Lung (tissue), 12 donors: ENCODE data around the gene SFT2D3. TPM values are rescaled to one million over a fixed set of nuclear protein-coding genes. Genes with fewer than 3 reads are reported as not detected.

Experiments used
- ATAC-seq: fragments of 200-7000 bp; cut with Tn5 transposase; one replicate; pipeline ENCODE4 v1.9.1; 2020; ENCODE audit warnings: moderate number of reproducible peaks; ENCODE audit not compliant: insufficient read depth, low FRiP score
- DNase-seq, 3 donors: peaks; one replicate each; pipeline ENCODE4 v3.0.0-alpha.2; 2013 to 2017
- H3K27ac ChIP-seq, 2 donors: one replicate each; pipeline ENCODE4 v1.5.1; 2013; ENCODE audit warnings: mild to moderate bottlenecking in 2 of 2, moderate library complexity in 2 of 2, control low read depth in 1 of 2, inconsistent platforms in 1 of 2, low read depth in 1 of 2, low read length in 1 of 2
- H3K27me3 ChIP-seq, 3 donors: one replicate each; pipeline ENCODE4 v1.5.1; 2013; ENCODE audit warnings: low read length in 2 of 3; ENCODE audit not compliant: control insufficient read depth in 3 of 3, insufficient read depth in 3 of 3
- H3K36me3 ChIP-seq, 4 donors: one replicate each; pipeline ENCODE4 v1.5.1; 2013; ENCODE audit warnings: low read length in 4 of 4, mild to moderate bottlenecking in 1 of 4, moderate library complexity in 1 of 4; ENCODE audit not compliant: control insufficient read depth in 4 of 4, insufficient read depth in 4 of 4
- H3K4me1 ChIP-seq, 5 donors: one replicate each; pipeline ENCODE4 v1.5.1; 2013; ENCODE audit warnings: low read length in 5 of 5, mild to moderate bottlenecking in 2 of 5, moderate library complexity in 1 of 5; ENCODE audit not compliant: control insufficient read depth in 5 of 5, insufficient read depth in 5 of 5
- H3K4me3 ChIP-seq: one replicate; pipeline ENCODE4 v1.5.1; 2013; ENCODE audit warnings: mild to moderate bottlenecking, control low read depth, moderate library complexity
- H3K9ac ChIP-seq, 2 donors: one replicate each; pipeline ENCODE4 v1.5.1; 2013; ENCODE audit warnings: low read length in 2 of 2, control low read depth in 1 of 2; ENCODE audit not compliant: insufficient read depth in 1 of 2
- H3K9me3 ChIP-seq, 4 donors: one replicate each; pipeline ENCODE4 v1.5.1; 2013; ENCODE audit warnings: low read length in 3 of 4, mild to moderate bottlenecking in 1 of 4, moderate library complexity in 1 of 4; ENCODE audit not compliant: control insufficient read depth in 4 of 4, insufficient read depth in 3 of 4
- WGBS, 2 donors: extraction: QIAGEN DNeasy Blood & Tissue Kit; methylation state at CpG; one replicate each; pipeline ENCODE4 v1.1.7; 2013; 5-methylcytosine and 5-hydroxymethylcytosine counted together
- polyA plus RNA-seq, 2 donors: library from polyadenylated mRNA; stranded (reverse); fragments of 200-250 nt; gene quantifications; one replicate each; pipeline ENCODE4 v1.2.1, GENCODE V29; 2013
- total RNA-seq, 2 donors: library from RNA; depleted of rRNA in 1 of 2; stranded (reverse); fragments of >200 nt in 1 of 2; gene quantifications; one replicate each; pipeline ENCODE4 v1.2.1, GENCODE V29; 2014 to 2021
- TF ChIP-seq, protein P1 (sequence below): IDR thresholded peaks from 2 replicates; pipeline ENCODE4 v1.5.1; 2012; ENCODE audit warnings: mild to moderate bottlenecking; ENCODE audit errors: control extremely low read depth, extremely low read depth
- donor health status: control.
- donor health status: control.
- donor health status: Bipolar disorder and iron deficiency.
- donor health status: healthy.
- donor health status: DM: yes; HTN: yes; CAD: no.

Gene SFT2D3
- total and polyA plus RNA-seq, 4 donors, result 5.0 to 11.0 (median 8.5) TPM

DNA sequence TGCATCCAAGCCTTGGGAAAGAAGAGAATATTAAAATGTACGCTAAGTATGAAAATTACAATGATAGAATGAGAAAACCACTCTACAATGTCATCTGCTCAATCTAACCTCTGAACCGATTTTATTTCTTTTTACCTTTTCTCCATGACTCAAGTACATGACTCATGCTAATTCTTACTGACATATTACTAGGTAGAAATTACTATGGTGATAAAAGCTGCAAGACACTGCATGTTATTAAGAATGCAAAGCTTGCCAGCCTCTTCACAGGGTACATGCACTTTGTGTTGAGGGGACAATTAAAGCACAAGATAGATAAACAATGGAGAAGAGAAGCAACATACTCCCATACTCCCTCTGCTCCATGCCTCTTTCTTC is 20.7 kb downstream of the SFT2D3 start:
- Histone ChIP-seq H3K9ac (no peak overlapping the region), H3K27me3 (no peaks in the 10 kb centered on the region), H3K36me3 (peaks cover 17 to 31% (median 27%) of the 10 kb centered on the region in 4 donors), H3K27ac (peak overlapping the region in 1 of 2 donors; percentile 80), H3K4me1 (peaks cover 0 to 23% (median 3%) of the 10 kb centered on the region in 5 donors), H3K9me3 (no peaks in the 10 kb centered on the region), H3K4me3 (no peak overlapping the region)
- ATAC-seq (no peak), DNase-seq (no peak)
- TF ChIP-seq, protein P1, sequence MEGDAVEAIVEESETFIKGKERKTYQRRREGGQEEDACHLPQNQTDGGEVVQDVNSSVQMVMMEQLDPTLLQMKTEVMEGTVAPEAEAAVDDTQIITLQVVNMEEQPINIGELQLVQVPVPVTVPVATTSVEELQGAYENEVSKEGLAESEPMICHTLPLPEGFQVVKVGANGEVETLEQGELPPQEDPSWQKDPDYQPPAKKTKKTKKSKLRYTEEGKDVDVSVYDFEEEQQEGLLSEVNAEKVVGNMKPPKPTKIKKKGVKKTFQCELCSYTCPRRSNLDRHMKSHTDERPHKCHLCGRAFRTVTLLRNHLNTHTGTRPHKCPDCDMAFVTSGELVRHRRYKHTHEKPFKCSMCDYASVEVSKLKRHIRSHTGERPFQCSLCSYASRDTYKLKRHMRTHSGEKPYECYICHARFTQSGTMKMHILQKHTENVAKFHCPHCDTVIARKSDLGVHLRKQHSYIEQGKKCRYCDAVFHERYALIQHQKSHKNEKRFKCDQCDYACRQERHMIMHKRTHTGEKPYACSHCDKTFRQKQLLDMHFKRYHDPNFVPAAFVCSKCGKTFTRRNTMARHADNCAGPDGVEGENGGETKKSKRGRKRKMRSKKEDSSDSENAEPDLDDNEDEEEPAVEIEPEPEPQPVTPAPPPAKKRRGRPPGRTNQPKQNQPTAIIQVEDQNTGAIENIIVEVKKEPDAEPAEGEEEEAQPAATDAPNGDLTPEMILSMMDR, result no peak
- WGBS, 2 donors, result 86 to 88% methylated on average over 2 of the region's 2 CpGs

GRCh38 chr2:127722807-127723206 is 21.5 kb downstream of the SFT2D3 start:
- H3K27me3 ChIP-seq, result no peaks in the 10 kb centered on the region
- H3K27ac ChIP-seq, result no peak overlapping the region
- 85 to 93% methylated on average over 3 of the region's 3 CpGs for WGBS, 2 donors
- no peaks in the 10 kb centered on the region for H3K9me3 ChIP-seq
- no peak for ATAC-seq
- peaks cover 17 to 31% (median 27%) of the 10 kb centered on the region in 4 donors for H3K36me3 ChIP-seq
- peaks cover 0 to 23% (median 3%) of the 10 kb centered on the region in 5 donors for H3K4me1 ChIP-seq
- H3K9ac ChIP-seq, result no peak overlapping the region
- no peak overlapping the region for H3K4me3 ChIP-seq
- TF ChIP-seq, protein P1, result no peak
- no peak for DNase-seq

DNA sequence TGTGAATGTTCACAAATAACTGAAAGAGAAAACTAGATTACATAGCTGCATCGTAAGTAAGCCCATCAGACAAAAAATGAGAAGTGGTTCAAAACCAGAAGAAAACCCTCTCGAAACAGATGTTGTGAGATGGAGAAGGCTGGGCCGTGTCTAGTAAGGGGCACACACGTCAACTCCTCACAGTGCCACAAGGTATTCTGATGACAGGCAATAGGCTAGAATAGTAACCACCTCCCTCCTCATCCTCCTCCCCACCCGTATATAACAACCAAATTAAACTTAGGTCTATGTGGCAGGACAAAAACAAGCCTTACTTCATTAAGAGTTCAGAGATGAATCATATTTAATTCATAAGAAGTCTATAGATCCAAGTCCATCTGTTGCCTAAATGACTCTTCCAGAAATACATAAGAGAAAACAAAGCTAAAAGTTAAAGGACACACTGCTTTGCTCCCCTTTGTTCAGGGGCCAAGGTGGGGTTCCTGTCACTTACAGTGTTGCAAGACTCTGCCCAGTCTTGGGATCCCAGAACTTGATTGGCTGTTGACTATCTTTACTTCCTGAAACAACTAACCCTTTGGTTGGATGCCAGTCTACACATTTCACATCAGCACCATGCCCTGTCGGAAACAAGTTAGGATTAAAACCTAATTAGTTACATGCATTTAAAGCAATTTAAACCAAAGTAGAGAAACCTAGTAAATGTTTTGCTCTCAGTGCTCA is 25.0 kb downstream of the SFT2D3 start:
- H3K36me3 ChIP-seq, result peaks cover 3 to 19% (median 10%) of the 10 kb centered on the region in 4 donors
- peak overlapping the region in 1 of 2 donors; percentile 6 for H3K27ac ChIP-seq
- ATAC-seq, result no peak
- 83 to 90% methylated on average over 6 of the region's 6 CpGs for WGBS, 2 donors
- no peaks in the 10 kb centered on the region for H3K9me3 ChIP-seq
- no peak for DNase-seq
- peaks cover 0 to 27% (median 3%) of the 10 kb centered on the region in 5 donors for H3K4me1 ChIP-seq
- TF ChIP-seq, protein P1, result no peak
- H3K4me3 ChIP-seq, result no peak overlapping the region
- H3K9ac ChIP-seq, result no peak overlapping the region
- no peaks in the 10 kb centered on the region for H3K27me3 ChIP-seq
